ENCODE results near the gene DDX17.
"Not testable (repeated sequence)": the region's sequence is repeated elsewhere in the genome, so short reads cannot be mapped to it uniquely, and the experiment has no call there.

Gene DDX17

GRCh38 chr22:38474003-38474607 lies 32.0 kb downstream of the DDX17 start:
- TF ChIP-seq, protein P1, sequence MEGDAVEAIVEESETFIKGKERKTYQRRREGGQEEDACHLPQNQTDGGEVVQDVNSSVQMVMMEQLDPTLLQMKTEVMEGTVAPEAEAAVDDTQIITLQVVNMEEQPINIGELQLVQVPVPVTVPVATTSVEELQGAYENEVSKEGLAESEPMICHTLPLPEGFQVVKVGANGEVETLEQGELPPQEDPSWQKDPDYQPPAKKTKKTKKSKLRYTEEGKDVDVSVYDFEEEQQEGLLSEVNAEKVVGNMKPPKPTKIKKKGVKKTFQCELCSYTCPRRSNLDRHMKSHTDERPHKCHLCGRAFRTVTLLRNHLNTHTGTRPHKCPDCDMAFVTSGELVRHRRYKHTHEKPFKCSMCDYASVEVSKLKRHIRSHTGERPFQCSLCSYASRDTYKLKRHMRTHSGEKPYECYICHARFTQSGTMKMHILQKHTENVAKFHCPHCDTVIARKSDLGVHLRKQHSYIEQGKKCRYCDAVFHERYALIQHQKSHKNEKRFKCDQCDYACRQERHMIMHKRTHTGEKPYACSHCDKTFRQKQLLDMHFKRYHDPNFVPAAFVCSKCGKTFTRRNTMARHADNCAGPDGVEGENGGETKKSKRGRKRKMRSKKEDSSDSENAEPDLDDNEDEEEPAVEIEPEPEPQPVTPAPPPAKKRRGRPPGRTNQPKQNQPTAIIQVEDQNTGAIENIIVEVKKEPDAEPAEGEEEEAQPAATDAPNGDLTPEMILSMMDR (conservative IDR thresholded peaks at IDR 0.05) = no peak
- no peak for TF ChIP-seq ZFX (IDR thresholded peaks at IDR 0.05)

DNA sequence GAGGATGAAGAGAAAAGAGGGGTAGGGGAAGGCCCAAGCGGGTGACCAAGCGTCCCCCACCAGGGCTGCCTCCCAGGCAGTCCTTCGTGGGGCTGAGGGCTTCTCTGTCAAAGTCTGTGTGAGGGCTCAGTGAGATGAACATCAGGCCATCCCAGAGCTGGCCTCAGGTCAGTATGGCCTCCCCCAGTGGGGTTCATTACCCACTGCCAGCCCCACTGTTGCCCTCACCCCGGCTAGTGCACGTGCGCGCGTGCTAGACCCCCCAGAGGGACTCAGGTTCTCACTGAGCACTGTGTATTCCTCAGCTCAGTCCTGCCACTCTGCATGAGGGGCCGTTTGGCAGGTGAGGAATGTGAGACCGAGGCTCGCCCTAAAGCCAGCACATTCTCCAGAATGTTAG lies 34.9 kb downstream of the DDX17 start:
- TF ChIP-seq, protein P1 (conservative IDR thresholded peaks at IDR 0.05) = no peak
- no peak for TF ChIP-seq ZFX (IDR thresholded peaks at IDR 0.05)
- H3K27ac ChIP-seq = no peak overlapping the region

More at GRCh38 chr22:38474003-38474607, 32.0 kb downstream of the DDX17 start:
- H3K27ac ChIP-seq = no peak overlapping the region

DNA sequence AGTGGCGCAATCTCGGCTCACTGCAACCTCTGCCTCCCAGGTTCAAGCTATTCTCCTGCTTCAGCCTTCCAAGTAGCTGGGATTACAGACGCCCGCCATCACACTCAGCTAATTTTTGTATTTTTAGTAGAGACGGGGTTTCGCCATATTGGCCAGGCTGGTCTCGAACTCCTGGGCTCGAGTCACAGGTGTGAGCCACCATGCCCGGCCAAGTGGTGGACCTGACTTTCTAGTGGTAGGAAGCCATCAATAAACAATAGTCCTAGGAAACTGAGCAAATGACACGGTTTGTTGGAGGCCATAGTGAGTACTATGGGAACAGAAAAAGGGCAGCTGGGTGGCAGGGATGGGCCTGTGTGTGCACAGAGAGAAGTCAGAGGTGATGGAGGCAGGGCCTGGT lies 35.9 kb downstream of the DDX17 start:
- not testable (repeated sequence) for H3K27ac ChIP-seq

- no peak overlapping the region for H3K27ac ChIP-seq
- TF ChIP-seq, protein P1 (conservative IDR thresholded peaks at IDR 0.05) = no peak
- TF ChIP-seq ZFX (IDR thresholded peaks at IDR 0.05) = no peak
These were observed 36.8 kb downstream of the DDX17 start for GRCh38 chr22:38469306-38469781.

DNA sequence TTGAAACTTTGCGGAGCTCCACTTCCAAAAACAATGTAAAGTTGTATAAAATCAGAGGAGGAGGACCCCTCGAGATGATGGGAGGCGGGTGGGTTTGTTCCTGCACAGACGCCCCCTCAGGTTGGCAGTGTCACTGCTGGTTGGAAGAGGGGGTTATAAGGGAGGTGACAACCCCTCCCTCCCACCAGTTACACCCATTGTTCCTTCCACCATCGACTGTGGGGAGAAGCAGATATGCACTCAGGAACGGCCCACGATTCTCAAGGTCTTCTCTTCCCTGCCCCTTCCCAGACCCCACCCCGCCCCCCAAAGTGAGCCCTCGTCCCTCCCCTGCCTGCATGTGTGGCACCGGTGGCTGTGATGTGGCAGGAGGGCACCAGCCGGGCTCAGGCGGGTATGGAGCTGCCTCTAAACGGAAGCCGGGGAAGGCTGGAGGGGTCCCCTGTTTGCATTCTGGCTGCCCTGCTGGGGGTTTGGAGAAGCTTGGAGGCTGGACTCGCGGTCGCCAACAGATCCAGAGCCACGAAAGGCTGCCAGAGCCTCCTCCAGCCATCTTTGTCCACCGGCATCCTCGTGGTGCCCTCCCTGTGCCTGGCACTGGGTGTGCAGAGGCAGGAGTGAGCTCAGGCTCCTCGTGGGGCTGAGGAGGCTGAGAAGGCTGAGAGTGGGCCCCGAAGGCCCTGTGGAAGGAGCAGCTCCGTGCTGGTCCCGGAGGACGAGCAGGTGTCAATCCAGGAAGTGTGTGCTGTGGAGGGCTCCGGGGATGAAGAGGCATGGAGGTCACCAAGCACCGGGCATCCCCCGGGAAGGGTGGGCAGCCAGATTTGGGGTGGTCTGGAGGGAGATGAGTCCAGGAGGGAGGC lies 37.4 kb downstream of the DDX17 start:
- H3K27ac ChIP-seq = peak overlapping the region; percentile 39
- TF ChIP-seq, protein P1 (conservative IDR thresholded peaks at IDR 0.05) = no peak
- TF ChIP-seq ZFX (IDR thresholded peaks at IDR 0.05) = no peak

DNA sequence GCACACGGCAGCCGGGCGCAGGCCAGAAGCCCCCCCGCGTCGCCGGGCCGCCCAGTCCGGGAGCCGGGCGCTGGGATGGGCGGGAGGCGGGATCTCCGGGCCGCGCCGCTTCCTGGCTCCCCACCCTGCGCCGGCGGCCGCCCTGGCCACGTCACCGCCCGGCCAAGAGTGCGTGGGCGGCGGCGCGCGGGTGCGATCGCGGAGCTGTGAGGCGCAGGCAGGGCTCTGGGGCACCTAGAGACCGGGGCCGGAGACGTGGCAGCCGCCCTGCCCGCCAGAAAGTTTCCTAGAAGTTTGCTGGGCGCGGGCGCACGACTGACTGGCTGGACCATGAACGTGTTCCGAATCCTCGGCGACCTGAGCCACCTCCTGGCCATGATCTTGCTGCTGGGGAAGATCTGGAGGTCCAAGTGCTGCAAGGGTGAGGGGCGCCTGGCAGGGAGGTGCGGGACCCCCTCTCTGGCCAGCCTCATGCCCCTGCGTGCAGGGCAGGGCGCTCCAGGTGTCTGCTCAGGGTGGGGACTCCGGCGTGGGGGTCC lies 38.1 kb downstream of the DDX17 start, which contains the start of gene KDELR3:
KDELR3 (plus strand) TSS at position 193 of the 539 bp plus-strand sequence; CDS start at position 331, 138 bp downstream.
- TF ChIP-seq, protein P1 (conservative IDR thresholded peaks at IDR 0.05) = no peak
- no peak for TF ChIP-seq ZFX (IDR thresholded peaks at IDR 0.05)
- peak within 1 kb of the TSS; percentile 39 for H3K27ac ChIP-seq

- peak overlapping the region; percentile 39; the same call in 1 of the 2 replicates for H3K27ac ChIP-seq
- TF ChIP-seq, protein P1 (conservative IDR thresholded peaks at IDR 0.05) = no peak
- TF ChIP-seq ZFX (IDR thresholded peaks at IDR 0.05) = no peak
These were observed 38.6 kb downstream of the DDX17 start for GRCh38 chr22:38467438-38467903.
